Suprapubic skin (tissue), 4 donors: ENCODE measurements around the gene SPECC1. TPM values are rescaled to one million over a fixed set of nuclear protein-coding genes. Genes with fewer than 3 reads are reported as not detected.

ENCODE experiments used
- DNase-seq, 2 donors: peaks; one replicate each; pipeline ENCODE4 v3.0.0-alpha.2; 2019; ENCODE audit warnings: low spot score in 2 of 2
- H3K27ac ChIP-seq: fragments of 200-600 bp; sonication (generic); one replicate; pipeline ENCODE4 v1.5.1; 2019
- H3K27me3 ChIP-seq: fragments of 200-600 bp; sonication (generic); one replicate; pipeline ENCODE4 v1.5.1; 2019
- H3K36me3 ChIP-seq: fragments of 200-600 bp; sonication (generic); one replicate; pipeline ENCODE4 v1.5.1; 2019
- H3K4me1 ChIP-seq: fragments of 200-600 bp; sonication (generic); one replicate; pipeline ENCODE4 v1.5.1; 2019
- H3K4me3 ChIP-seq: fragments of 200-600 bp; sonication (generic); one replicate; pipeline ENCODE4 v1.5.1; 2019; ENCODE audit warnings: mild to moderate bottlenecking
- H3K9me3 ChIP-seq: fragments of 200-600 bp; sonication (generic); one replicate; pipeline ENCODE4 v1.5.1; 2019
- EP300 ChIP-seq: sonication (generic); formaldehyde crosslinking; IDR thresholded peaks from one replicate; pipeline ENCODE4 v1.6.1; 2017; ENCODE audit warnings: antibody characterized with exemption
- POLR2A ChIP-seq, 2 donors: fragments of 450-650 bp; IDR thresholded peaks; one replicate each; pipeline ENCODE4 v1.6.1; 2017; ENCODE audit warnings: antibody characterized with exemption in 2 of 2, mild to moderate bottlenecking in 2 of 2, moderate library complexity in 2 of 2
- POLR2AphosphoS5 ChIP-seq, 3 donors: sonication (generic); formaldehyde crosslinking; IDR thresholded peaks; one replicate each; pipeline ENCODE4 v1.6.1; 2017; ENCODE audit warnings: antibody characterized with exemption in 3 of 3
- WGBS: methylation state at CpG from one replicate; pipeline ENCODE4 v1.1.5; 2018; 5-methylcytosine and 5-hydroxymethylcytosine counted together
- total RNA-seq, 4 donors: library from RNA; depleted of rRNA; stranded (reverse); fragments of >200 nt; gene quantifications; one replicate each; pipeline ENCODE4 v1.1.0, GENCODE V29; 2016
- TF ChIP-seq, protein P1 (sequence below), 2 donors: fragments of 200-600 bp in 1 of 2; fragments of 450-650 bp in 1 of 2; sonication (generic) in 1 of 2; IDR thresholded peaks; one replicate each; pipeline ENCODE4 v1.5.1; 2016 to 2019; ENCODE audit warnings: antibody characterized with exemption in 2 of 2, mild to moderate bottlenecking in 1 of 2, moderate library complexity in 1 of 2

Gene SPECC1
- total RNA-seq, 4 donors from 2014 or later, result 12.2 to 18.1 (median 16.4) TPM

DNA sequence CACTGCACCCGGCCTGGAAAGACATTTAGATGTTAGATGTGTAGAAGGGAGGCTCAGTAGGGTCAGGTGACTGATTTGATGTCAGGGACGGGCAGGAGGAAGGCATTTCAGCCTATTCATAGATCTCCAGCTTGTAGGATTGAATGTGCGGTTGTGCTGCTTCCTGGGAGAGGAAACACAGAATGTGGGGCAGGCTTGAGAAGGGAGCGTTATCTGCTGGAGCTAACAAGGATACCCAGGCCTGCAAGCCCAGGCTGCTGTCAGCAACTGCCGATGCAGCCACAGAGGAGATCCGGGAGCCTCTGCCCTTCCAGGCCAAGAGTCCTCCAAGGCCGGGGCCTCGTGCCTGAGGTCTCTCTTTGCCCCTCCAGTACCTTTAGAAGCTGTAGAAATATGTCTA, 205.6 kb downstream of the SPECC1 start:
- no peak overlapping the region for H3K27ac ChIP-seq

GRCh38 chr17:20216154-20216815, 207.1 kb downstream of the SPECC1 start:
- Histone ChIP-seq H3K4me3 (no peak overlapping the region), H3K9me3 (no peaks in the 10 kb centered on the region), H3K36me3 (no peaks in the 10 kb centered on the region), H3K27me3 (no peaks in the 10 kb centered on the region), H3K27ac (no peak overlapping the region), H3K4me1 (no peaks in the 10 kb centered on the region)
- TF ChIP-seq POLR2A (IDR thresholded peaks at IDR 0.05) (no peak), EP300 (no peak), POLR2AphosphoS5 (IDR thresholded peaks at IDR 0.05) (no peak)
- TF ChIP-seq, protein P1, sequence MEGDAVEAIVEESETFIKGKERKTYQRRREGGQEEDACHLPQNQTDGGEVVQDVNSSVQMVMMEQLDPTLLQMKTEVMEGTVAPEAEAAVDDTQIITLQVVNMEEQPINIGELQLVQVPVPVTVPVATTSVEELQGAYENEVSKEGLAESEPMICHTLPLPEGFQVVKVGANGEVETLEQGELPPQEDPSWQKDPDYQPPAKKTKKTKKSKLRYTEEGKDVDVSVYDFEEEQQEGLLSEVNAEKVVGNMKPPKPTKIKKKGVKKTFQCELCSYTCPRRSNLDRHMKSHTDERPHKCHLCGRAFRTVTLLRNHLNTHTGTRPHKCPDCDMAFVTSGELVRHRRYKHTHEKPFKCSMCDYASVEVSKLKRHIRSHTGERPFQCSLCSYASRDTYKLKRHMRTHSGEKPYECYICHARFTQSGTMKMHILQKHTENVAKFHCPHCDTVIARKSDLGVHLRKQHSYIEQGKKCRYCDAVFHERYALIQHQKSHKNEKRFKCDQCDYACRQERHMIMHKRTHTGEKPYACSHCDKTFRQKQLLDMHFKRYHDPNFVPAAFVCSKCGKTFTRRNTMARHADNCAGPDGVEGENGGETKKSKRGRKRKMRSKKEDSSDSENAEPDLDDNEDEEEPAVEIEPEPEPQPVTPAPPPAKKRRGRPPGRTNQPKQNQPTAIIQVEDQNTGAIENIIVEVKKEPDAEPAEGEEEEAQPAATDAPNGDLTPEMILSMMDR (IDR thresholded peaks at IDR 0.05), result no peak
- DNase-seq, result no peak
- WGBS, result 84% methylated on average over 6 of the region's 6 CpGs

More for the DNA sequence above, 205.6 kb downstream of the SPECC1 start:
- DNase-seq, result no peak
- TF ChIP-seq POLR2AphosphoS5 (IDR thresholded peaks at IDR 0.05) (no peak), EP300 (no peak)
- TF ChIP-seq, protein P1 (IDR thresholded peaks at IDR 0.05), result no peak
- Histone ChIP-seq H3K36me3 (no peaks in the 10 kb centered on the region), H3K9me3 (no peaks in the 10 kb centered on the region), H3K4me1 (no peaks in the 10 kb centered on the region), H3K27me3 (no peaks in the 10 kb centered on the region), H3K4me3 (no peak overlapping the region)
- WGBS, result 78% methylated on average over 8 of the region's 8 CpGs

GRCh38 chr17:20216853-20217252, 207.7 kb downstream of the SPECC1 start:
- Histone ChIP-seq H3K27ac (no peak overlapping the region), H3K27me3 (no peaks in the 10 kb centered on the region), H3K4me1 (no peaks in the 10 kb centered on the region), H3K36me3 (no peaks in the 10 kb centered on the region), H3K4me3 (no peak overlapping the region), H3K9me3 (no peaks in the 10 kb centered on the region)
- 94% methylated on average over 3 of the region's 3 CpGs for WGBS
- no peak for TF ChIP-seq POLR2A (IDR thresholded peaks at IDR 0.05)
- TF ChIP-seq, protein P1 (IDR thresholded peaks at IDR 0.05), result no peak
- no peak for TF ChIP-seq POLR2AphosphoS5 (IDR thresholded peaks at IDR 0.05)
- TF ChIP-seq EP300, result no peak
- no peak for DNase-seq

DNA sequence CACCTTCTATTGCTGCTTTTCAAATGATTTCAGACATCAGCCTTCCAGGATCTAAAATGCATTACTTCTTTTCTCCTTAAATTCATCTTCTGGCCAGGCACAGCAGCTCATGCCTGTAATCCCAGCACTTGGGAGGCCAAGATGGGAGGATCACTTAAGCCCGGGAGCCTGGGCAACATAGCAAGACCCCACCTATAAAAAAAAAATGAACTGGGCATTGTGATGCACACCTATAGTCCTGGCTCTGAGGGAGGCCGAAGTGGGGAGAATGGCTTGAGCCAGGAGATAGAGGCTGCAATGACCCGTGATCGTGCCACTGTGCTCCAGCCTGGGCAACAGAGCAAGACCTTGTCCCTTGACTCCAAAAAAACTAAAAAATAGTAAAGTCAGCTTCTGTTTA, 208.5 kb downstream of the SPECC1 start:
- WGBS, result 94% methylated on average over 4 of the region's 4 CpGs
- no peaks in the 10 kb centered on the region for H3K9me3 ChIP-seq
- DNase-seq, result no peak

DNA sequence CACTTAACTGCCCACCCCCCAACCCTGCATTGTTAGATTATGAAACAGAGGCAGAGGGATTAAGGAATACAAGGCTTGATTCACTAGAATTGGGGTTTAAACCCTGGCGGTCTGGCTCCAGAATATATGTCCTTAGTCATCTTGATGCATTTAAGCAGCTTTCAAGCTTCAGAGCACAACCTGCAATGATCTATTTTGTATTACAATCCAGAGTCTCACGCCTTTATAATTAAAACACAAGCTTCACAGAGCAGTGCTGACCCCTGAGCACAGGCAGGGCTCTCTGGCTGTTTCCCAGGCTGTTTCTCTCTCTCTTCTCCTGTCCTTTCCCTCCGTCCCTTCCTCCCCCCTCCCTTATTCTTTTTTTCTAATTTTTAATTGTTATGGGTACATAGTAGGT, 209.1 kb downstream of the SPECC1 start:
- no peak for TF ChIP-seq POLR2AphosphoS5 (IDR thresholded peaks at IDR 0.05)
- no peak for TF ChIP-seq POLR2A (IDR thresholded peaks at IDR 0.05)
- TF ChIP-seq, protein P1 (IDR thresholded peaks at IDR 0.05), result no peak
- no peak for TF ChIP-seq EP300
- Histone ChIP-seq H3K4me1 (no peaks in the 10 kb centered on the region), H3K9me3 (no peaks in the 10 kb centered on the region), H3K4me3 (no peak overlapping the region), H3K27me3 (no peaks in the 10 kb centered on the region), H3K27ac (no peak overlapping the region), H3K36me3 (no peaks in the 10 kb centered on the region)
- no peak for DNase-seq
- 90% methylated on average over 3 of the region's 3 CpGs for WGBS

More for the DNA sequence above, 208.5 kb downstream of the SPECC1 start:
- no peaks in the 10 kb centered on the region for H3K4me1 ChIP-seq
- TF ChIP-seq EP300 (no peak), POLR2AphosphoS5 (IDR thresholded peaks at IDR 0.05) (no peak), POLR2A (IDR thresholded peaks at IDR 0.05) (no peak)
- TF ChIP-seq, protein P1 (IDR thresholded peaks at IDR 0.05), result no peak
- no peak overlapping the region for H3K27ac ChIP-seq
- H3K27me3 ChIP-seq, result no peaks in the 10 kb centered on the region
- H3K36me3 ChIP-seq, result no peaks in the 10 kb centered on the region
- H3K4me3 ChIP-seq, result no peak overlapping the region
